SK-N-MC (cell line): ENCODE measurements around the gene XPC.

ENCODE experiments used
- EZH2 ChIP-seq: fragments of 200-600 bp; sonication (generic); IDR thresholded peaks from one replicate; pipeline ENCODE4 v1.6.1; 2017; ENCODE audit warnings: antibody characterized with exemption
- POLR2AphosphoS5 ChIP-seq: IDR thresholded peaks from 2 replicates; pipeline ENCODE4 v1.6.1; 2012; ENCODE audit warnings: mild to moderate bottlenecking, low read depth, low read length, borderline replicate concordance

DNA sequence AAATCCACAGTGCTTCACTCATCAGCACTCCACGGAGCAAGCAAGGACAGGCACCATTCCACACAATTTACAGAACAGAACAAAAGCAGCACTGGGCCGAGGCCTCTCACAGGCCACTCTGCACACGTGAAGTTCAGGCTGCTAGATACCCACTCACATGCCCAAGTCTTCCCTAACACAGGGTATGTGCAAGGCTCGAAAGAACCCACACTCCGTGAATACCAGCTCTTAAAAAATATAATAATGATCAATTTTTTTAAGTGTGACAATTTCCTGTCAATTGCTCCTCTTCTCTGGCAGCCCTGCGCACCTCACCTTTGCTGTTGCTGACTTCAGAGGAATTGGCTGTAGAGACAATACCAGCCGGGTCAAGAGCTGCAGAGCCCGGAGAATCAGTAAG lies 19.0 kb downstream of the XPC start:
- TF ChIP-seq POLR2AphosphoS5 (no peak), EZH2 (no peak)
